PC-9 (cell line): ENCODE results near the gene SLC16A14. TPM values are rescaled to one million over a fixed set of nuclear protein-coding genes. Genes with fewer than 3 reads are reported as not detected.

Experiments used
- BruUV-seq: library from RNA; stranded (reverse); fragments of 400-500 nt; replicated peaks from 2 replicates; lab custom pipeline; 2021; lab: Mats Ljungman, UMichigan
- CTCF ChIA-PET: fragments of 300-600 bp; sonication (Branson Sonifier 250); formaldehyde crosslinking; loops from one replicate; lab custom pipeline; 2022; ENCODE audit warnings: antibody characterized with exemption; lab: Charles Lee
- POLR2A ChIA-PET: fragments of 300-600 bp; sonication (Branson Sonifier 250); formaldehyde crosslinking; loops from one replicate; lab custom pipeline; 2022; ENCODE audit warnings: antibody characterized with exemption; ENCODE audit not compliant: unreplicated experiment; lab: Charles Lee
- DNase-seq, 2 experiments: peaks; one replicate each; pipeline versions ENCODE4 v3.0.0 to v3.0.0-alpha.2; 2015 to 2022; ENCODE audit warnings: mixed read lengths in 1 of 2
- H2AFZ ChIP-seq: fragments of 200-600 bp; sonication (generic); 2 replicates; pipeline ENCODE4 v1.8.1; 2017; ENCODE audit warnings: antibody characterized with exemption
- H3F3A ChIP-seq: fragments of 200-600 bp; sonication (generic); 2 replicates; pipeline ENCODE4 v1.8.1; 2017; ENCODE audit warnings: antibody characterized with exemption, mild to moderate bottlenecking, low read depth; ENCODE audit not compliant: insufficient read depth
- H3K27ac ChIP-seq: fragments of 200-600 bp; sonication (generic); 2 replicates; pipeline ENCODE4 v1.6.1; 2016; ENCODE audit warnings: mixed run types
- H3K27me3 ChIP-seq: fragments of 200-600 bp; sonication (generic); 2 replicates; pipeline ENCODE4 v1.6.1; 2016; ENCODE audit warnings: low read depth, mixed run types; ENCODE audit not compliant: insufficient read depth
- H3K36me3 ChIP-seq: fragments of 200-600 bp; sonication (generic); 2 replicates; pipeline ENCODE4 v1.6.1; 2016; ENCODE audit warnings: low read depth, mixed run types
- H3K4me1 ChIP-seq: fragments of 200-600 bp; sonication (generic); replicated peaks from 2 replicates; pipeline ENCODE4 v1.6.1; 2016; ENCODE audit warnings: mixed run types; ENCODE audit not compliant: insufficient read depth
- H3K4me2 ChIP-seq: fragments of 200-600 bp; sonication (generic); 2 replicates; pipeline ENCODE4 v1.6.1; 2017; ENCODE audit warnings: mixed run types
- H3K4me3 ChIP-seq: fragments of 200-600 bp; sonication (generic); 2 replicates; pipeline ENCODE4 v1.6.1; 2016; ENCODE audit warnings: mixed run types
- H3K79me2 ChIP-seq: fragments of 200-600 bp; sonication (generic); 2 replicates; pipeline ENCODE4 v1.6.1; 2017; ENCODE audit warnings: low read depth, mixed run types
- H3K9me2 ChIP-seq: fragments of 200-600 bp; sonication (generic); 2 replicates; pipeline ENCODE4 v1.8.1; 2017; ENCODE audit warnings: mild to moderate bottlenecking; ENCODE audit not compliant: insufficient read depth
- H3K9me3 ChIP-seq: fragments of 200-600 bp; sonication (generic); 2 replicates; pipeline ENCODE4 v1.8.1; 2016; ENCODE audit warnings: low read depth; ENCODE audit not compliant: insufficient read depth
- H4K20me1 ChIP-seq: fragments of 200-600 bp; sonication (generic); 2 replicates; pipeline ENCODE4 v1.8.1; 2017; ENCODE audit not compliant: insufficient read depth
- CTCF ChIP-seq: fragments of 200-600 bp; sonication (generic); conservative IDR thresholded peaks from 2 replicates; pipeline ENCODE4 v1.6.1; 2017; ENCODE audit warnings: mixed run types, antibody characterized with exemption, mild to moderate bottlenecking, moderate library complexity
- EZH2 ChIP-seq: fragments of 200-600 bp; sonication (generic); IDR thresholded peaks from 2 replicates; pipeline ENCODE4 v1.8.0; 2017; ENCODE audit warnings: antibody characterized with exemption, low read depth
- intact Hi-C: fragments of 100-400 bp; cut with micrococcal nuclease; formaldehyde crosslinking; loops from one replicate; pipeline ENCODE4 v1.10.0; 2022; ENCODE audit not compliant: unreplicated experiment
- total RNA-seq: library from RNA; stranded (reverse); gene quantifications from 2 replicates; pipeline ENCODE4 v1.2.3, GENCODE V29; 2021

Gene SLC16A14
- total RNA-seq, 1 experiment from 2014 or later, result 0.57 TPM

- H3K4me2 ChIP-seq, result no peak overlapping the region
- ChIA-PET CTCF (no interaction called here), POLR2A (no interaction called here)
- TF ChIP-seq EZH2, result no peak
- TF ChIP-seq CTCF, result no peak
- no peak for DNase-seq
- no peak overlapping the region for H3K4me3 ChIP-seq
- intact Hi-C loops, result no loop called here
- H3K27ac ChIP-seq, result no peak overlapping the region
- no peaks in the 10 kb centered on the region for H3K36me3 ChIP-seq
- no peaks in the 10 kb centered on the region for H3K27me3 ChIP-seq
- no peak overlapping the region for H2AFZ ChIP-seq
- H4K20me1 ChIP-seq, result no peaks in the 10 kb centered on the region
- no TSS peak for BruUV-seq
- no peaks in the 10 kb centered on the region for H3K79me2 ChIP-seq
- H3K9me2 ChIP-seq, result no peaks in the 10 kb centered on the region
- H3K9me3 ChIP-seq, result no peaks in the 10 kb centered on the region
- H3K4me1 ChIP-seq, result no peaks in the 10 kb centered on the region
- no peaks in the 10 kb centered on the region for H3F3A ChIP-seq
Observed at GRCh38 chr2:230075988-230076631, 7.4 kb upstream of the SLC16A14 start.

GRCh38 chr2:230071421-230071820 is 2.7 kb upstream of the SLC16A14 start:
- Histone ChIP-seq H3K4me2 (no peak overlapping the region), H3K4me1 (no peaks in the 10 kb centered on the region), H3K9me3 (no peaks in the 10 kb centered on the region), H3K9me2 (no peaks in the 10 kb centered on the region), H4K20me1 (no peaks in the 10 kb centered on the region), H3K36me3 (no peaks in the 10 kb centered on the region), H3F3A (no peaks in the 10 kb centered on the region), H3K27me3 (no peaks in the 10 kb centered on the region), H3K27ac (no peak overlapping the region), H3K79me2 (no peaks in the 10 kb centered on the region), H2AFZ (no peak overlapping the region), H3K4me3 (no peak overlapping the region)
- POLR2A ChIA-PET, result interaction anchor here (1.0 kb wide), 1 partner anchor 235 kb away, joined by 4 read pairs; no protein-coding TSS in a partner anchor
- DNase-seq, result no peak
- intact Hi-C loops, result no loop called here
- CTCF ChIA-PET, result no interaction called here
- TF ChIP-seq EZH2 (no peak), CTCF (no peak)
- no TSS peak for BruUV-seq

GRCh38 chr2:230069402-230069801 is 678 bp upstream of the SLC16A14 start:
- no peak for DNase-seq
- Histone ChIP-seq H3K79me2 (no peaks in the 10 kb centered on the region), H2AFZ (no peak overlapping the region), H3F3A (no peaks in the 10 kb centered on the region), H4K20me1 (no peaks in the 10 kb centered on the region), H3K4me3 (no peak overlapping the region), H3K9me2 (no peaks in the 10 kb centered on the region), H3K27ac (no peak overlapping the region), H3K4me2 (no peak overlapping the region), H3K27me3 (no peaks in the 10 kb centered on the region), H3K36me3 (no peaks in the 10 kb centered on the region), H3K4me1 (no peaks in the 10 kb centered on the region), H3K9me3 (no peaks in the 10 kb centered on the region)
- TF ChIP-seq CTCF, result no peak
- no peak for TF ChIP-seq EZH2
- BruUV-seq, result no TSS peak
- POLR2A ChIA-PET, result no interaction called here
- intact Hi-C loops, result loop anchor here (5.0 kb wide), 3 partner anchors 287 to 743 kb away; no protein-coding TSS in a partner anchor
- CTCF ChIA-PET, result interaction anchor here (0.6 to 1.4 kb wide), 3 partner anchors 15 to 737 kb away, joined by 3 to 5 read pairs (median 4); no protein-coding TSS in a partner anchor
